ENCODE data around the gene ADAMTS2.
A peak's percentile ranks its signal among the peaks of the same experiment; 100 is the strongest.

The ADAMTS2 gene

DNA sequence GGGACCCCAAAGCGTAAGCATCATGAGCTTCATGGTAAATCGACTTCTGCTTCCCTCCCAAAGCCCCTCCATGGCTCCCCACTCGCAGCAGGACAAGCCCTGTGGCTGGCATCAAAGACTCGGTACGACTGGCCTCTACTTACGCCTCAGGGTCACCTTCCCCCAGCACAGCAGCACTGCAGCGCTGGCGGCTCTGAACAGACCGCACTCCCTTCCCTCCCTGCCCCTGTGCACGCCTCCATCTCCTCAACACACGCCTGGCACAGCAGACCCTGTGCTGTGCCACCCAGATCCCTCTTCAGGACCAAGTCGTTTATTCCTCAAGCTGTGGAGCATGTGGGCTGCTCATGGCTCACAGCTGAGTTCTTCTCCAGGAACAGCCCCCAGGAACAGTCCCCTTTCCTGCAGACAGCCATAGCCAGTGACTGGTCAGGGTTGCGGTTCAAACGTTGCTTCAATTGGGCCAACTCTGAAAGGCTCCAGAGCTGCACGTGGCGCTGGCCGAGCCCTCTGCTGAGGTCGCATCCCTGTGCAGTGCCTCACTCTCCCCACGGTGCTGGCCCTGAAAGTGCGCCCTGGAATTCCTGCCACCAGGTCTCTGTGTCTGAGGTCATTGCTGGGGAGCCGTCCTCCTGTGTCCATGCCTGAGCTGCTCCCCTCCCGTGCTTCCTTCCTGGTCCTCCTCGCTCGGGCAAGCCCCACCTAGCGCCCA, 197.1 kb downstream of the ADAMTS2 start:
- DNase-seq (ENCODE audit: low read depth in 1 of 2, low spot score in 1 of 2) = no peak

DNA sequence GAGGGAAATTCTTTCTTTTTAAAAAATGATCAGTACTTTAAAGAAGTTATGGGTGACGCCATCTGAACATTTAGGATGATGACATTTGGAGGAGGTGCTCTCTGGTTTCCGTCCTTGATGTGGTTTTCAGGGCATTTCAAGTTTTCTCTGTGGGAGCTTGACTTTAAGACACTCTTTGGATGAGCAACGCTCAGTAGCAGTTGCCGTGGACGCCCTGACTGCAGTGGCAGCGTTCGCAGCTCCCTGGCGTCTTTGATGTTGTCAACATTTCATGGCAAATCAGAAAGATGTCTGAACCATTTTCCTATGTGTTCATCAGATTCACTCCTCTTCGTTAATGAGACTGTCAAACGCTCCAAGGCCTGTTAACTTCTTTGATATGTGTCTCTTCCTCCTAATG, 199.0 kb downstream of the ADAMTS2 start:
- peak in 1 of 2 donors; percentile 9 for DNase-seq (ENCODE audit: low read depth in 1 of 2, low spot score in 1 of 2)

DNA sequence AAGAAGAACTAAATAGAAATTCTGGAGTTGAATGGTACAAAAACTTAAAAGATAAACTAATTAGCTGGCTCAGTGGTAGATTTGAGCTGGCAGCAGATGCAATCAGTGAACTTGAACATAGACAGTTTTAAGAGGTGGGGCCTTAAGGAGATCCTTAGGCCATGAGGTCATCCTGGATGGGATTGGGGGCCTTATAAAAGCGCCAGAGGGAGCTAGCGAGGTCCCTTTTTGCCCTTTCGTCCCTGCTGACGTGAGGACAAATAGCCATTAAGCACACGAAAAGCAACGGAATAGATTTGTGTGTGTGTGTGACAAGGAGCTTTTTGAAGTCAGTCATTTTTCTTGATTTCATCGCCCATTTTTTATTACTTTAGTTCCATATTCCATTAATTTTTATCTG, 201.8 kb downstream of the ADAMTS2 start:
- DNase-seq (ENCODE audit: low read depth in 1 of 2, low spot score in 1 of 2) = no peak

DNA sequence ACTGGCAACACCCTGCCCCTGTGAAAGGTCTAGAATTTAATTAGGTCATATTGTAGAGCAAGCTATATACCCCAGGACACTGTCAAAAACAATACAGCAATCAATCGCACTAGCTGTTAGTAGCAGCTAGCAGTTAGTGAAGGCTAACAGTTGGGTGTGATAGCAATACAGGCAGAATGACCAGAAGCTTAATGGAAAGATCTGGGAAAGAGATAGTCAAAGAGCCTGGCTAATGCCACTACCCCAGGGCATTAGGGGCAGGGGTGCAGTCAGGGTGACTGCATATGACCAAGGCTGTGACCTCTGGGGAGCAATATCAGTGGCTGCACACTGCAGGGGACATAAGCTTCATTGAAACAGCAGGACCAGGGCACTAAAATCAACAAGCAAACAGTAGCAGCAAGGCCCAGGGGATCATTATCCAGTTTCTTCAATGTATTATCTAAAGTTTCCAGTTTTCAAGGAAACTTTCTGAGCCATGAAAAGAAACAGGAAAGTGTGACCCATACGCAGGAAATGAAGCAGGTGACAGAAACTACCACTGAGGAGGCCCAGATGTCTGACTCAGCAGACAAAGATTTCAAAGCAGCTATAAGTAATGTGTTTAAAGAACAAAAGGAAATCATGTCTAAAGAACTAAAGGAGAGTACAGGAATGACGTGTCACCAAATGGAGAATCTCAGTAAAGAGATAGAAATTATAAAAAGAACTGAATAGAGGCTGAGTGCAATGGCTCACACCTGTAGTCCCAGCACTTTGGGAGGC, 202.6 kb downstream of the ADAMTS2 start:
- DNase-seq (ENCODE audit: low read depth in 1 of 2, low spot score in 1 of 2) = no peak

DNA sequence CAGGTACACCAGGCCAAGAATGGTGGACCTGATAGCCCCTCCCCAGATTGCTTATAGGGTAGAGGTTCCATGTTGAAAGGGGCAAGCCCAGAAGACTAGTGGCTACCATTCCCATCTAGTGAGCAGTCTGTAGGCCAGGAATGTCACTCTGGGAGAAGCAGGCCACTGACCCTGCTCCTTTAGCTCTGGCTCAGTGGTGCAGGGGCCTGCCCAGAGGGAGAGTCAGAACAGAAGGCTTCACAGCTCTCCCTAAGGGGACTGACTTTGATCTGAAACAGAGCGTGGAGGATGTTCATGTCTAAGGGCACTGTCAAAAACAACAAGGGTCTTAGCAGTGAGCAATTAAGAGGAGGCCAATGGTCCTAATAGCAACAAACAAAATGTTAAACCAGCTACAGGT, 203.4 kb downstream of the ADAMTS2 start:
- no peak for DNase-seq (ENCODE audit: low read depth in 1 of 2, low spot score in 1 of 2)

DNA sequence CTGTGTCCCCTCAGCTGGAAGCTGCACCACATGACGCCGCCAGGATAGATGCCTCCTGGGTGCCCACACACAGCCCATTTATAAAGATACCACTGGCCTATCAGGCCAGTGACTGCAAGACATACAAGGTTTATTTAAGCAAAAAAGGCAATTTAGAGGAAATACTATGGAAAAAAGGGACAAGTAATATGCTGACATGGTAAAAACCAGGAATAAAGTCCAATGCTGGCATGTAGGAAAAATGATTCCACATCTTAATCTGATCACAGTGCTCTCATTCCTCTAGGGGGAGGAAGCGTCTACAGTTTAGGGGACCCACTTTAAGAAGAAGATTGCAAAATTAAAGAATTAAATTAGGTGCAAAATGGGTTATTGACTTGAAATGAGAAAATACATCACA, 205.0 kb downstream of the ADAMTS2 start:
- DNase-seq (ENCODE audit: low read depth in 1 of 2, low spot score in 1 of 2) = no peak

DNA sequence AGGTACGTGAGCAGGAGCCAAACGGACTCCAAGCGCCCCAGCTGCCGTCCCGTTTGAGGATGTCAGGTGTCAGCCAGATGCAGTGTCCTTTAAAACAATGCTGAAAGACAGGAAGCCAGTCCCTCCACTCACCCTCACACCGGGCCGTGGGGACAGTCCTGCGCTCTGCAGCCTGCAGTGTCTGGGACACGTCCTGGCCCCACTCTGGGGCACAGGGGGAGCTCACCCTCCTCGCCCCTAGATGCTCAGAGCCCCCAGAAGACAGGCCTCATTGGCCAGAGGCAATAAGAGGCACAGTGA, 205.4 kb downstream of the ADAMTS2 start:
- no peak for DNase-seq (ENCODE audit: low read depth in 1 of 2, low spot score in 1 of 2)

DNA sequence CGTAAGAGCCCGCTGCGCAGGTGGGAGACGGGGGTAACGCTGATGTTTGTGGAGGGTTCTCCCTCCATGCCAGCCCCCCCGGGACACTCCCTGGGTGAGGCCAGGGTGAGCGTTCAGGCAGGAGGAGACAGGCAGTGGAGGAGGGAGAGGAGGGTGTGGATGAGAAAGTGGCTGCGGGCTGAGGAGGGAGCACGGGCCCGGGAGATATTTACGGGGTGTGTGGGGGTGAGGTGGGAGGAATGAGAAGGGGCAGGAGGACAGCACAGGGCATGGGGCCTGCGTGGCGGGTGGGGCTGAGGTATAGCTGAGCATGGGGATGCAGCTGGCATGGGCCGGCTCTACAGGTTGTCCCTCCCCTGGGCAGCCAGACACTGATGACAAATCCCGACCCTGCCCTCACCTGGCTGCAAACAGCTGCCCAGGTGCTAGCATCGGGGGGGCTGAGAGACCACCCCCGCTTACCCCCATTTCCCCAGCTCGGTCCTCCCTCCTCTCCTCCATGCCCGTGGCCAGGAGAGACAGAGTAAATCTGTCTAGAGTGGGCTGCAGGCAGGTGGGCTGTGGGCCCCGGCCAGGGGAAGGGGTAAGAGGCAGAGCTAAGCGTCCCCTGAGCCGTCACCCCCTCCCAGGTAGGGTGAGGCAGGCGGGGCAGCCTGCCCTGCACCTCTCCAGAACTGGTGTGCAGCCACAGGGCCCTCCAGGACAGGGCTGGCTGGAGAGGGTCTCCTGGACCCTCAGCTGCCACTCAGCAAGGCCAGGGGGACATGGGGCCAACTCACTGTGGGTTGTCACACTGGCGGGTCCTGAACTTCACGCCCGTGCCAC, 205.9 kb downstream of the ADAMTS2 start:
- DNase-seq (ENCODE audit: low read depth in 1 of 2, low spot score in 1 of 2) = no peak

DNA sequence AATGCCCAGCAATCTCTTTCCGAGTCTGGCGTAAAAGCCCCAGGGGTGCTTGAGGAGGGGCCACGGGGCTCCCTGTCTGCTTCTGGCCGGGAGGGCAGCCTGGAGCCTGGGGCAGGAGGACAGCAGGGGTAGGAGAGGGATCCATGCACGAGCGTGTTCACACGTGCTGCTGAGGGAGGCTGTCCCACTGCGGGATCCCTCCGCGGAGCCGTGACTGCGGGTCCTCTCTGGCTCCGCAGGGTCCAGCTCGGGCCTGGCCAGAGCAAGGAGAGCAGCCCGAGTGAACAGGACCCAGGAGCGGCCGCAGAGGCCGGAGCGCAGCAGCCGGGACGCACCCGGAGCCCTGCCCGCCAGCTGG, 206.7 kb downstream of the ADAMTS2 start:
- no peak for DNase-seq (ENCODE audit: low read depth in 1 of 2, low spot score in 1 of 2)

DNA sequence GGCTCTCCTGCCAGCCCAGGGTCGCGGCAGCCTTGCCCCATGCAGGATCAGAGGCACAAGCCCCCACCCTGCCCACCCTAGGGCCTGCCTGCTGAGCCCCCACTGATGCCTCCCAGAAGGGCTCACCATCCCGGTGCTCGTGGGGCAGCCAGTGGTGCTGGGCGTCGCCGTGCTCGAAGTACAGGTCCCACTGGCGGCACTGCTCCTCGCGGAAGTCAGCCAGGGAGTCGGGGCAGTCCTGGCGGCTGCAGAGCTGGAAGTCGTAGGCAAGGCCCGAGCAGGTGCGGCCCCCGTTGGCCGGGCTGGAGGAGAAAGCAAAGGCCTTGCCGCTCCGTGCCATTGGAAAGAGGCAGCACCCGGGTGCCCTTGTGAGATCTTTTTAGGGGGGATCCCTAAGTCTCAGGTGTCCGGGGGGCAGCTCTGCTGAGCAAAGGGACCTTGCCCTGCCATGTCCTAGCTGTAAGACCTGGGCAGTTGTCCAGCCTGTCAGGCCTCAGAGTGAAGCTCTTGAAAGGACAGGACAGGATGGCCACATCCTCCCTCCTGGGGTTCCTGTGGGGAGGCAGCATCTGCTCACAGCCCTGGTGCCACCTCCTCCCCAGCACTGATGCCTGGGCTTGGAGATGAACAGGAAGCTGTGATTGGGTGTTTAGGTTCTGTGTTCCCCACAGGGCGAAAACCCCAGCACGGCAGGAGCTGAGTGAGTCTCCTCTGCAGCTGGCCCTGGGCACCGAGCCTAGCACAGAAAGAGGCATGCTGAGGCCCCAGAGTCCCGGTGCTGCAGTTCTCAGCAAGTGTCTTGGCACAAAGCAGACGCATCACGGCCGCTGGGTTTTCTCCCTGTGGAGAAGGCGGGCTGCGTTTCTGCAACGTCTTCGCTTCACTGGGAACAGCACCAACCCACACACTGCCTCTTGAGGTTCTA, 207.4 kb downstream of the ADAMTS2 start:
- no peak for DNase-seq (ENCODE audit: low read depth in 1 of 2, low spot score in 1 of 2)

DNA sequence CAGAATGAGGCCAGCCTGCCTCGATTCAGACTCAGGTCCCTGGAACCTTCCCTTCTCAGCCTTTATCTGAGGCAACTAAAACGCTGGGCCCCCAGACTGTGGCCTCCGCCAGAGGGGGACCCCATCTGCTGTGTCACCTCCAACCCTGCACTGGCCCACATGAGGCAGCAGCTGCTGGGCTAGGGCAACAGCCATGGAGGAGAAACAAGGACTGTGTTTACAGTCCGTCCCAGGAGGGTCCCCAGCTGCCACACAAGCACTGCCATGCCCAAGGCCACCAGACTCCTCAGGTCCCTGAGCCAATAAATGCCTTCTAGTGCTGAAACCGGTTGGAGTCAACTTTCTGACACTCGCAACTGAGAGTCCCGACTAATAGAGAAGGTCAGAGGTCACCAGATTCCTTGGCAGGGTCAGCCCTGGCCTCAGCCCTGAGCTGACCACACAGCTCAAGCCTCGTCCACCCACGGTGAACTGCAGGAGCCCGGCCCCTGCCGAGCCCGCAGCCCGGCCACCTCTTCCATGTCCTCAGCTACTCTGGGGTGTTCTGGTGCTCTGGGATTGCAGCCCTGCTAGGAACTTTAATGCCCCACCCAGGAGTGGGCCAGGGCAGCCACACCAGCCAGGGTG, 208.1 kb downstream of the ADAMTS2 start:
- no peak for DNase-seq (ENCODE audit: low read depth in 1 of 2, low spot score in 1 of 2)

DNA sequence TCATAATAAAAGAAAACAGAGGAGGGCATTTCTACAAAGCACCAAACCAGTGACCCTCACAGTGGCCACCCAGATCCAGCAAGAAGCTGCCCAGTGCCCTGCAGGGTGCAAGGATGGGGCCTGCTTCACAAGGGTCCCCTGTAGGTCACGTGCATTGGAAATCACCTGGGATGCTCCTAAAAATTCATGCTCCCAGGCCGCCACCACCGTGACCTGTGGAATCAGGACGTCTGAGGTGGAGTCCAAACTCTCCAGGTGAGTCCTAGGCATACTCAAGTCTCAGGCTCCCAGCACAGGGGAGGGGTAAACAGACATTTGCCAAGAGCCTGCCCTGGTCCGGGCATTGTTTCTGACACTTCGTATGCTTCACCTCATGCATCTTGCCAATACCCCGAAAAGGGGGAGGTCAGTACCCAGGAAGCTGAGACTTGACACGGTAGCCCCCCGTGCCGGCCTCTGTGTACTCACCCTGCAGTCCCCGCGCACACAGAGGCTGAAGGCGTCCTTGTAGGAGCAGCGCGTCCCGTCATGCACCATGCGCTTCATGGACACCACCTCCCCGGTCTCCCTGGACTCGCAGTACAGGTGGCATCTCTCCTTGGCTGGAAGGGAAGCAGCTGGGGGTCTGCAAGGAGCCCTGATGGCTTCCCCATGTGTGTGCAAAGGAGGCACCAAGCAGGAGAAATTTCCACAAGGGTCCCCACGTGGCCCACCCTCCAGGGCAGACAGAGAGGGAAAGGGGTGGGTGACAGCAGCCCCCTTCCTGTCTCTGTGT, 209.6 kb downstream of the ADAMTS2 start:
- DNase-seq (ENCODE audit: low read depth in 1 of 2, low spot score in 1 of 2) = no peak

DNA sequence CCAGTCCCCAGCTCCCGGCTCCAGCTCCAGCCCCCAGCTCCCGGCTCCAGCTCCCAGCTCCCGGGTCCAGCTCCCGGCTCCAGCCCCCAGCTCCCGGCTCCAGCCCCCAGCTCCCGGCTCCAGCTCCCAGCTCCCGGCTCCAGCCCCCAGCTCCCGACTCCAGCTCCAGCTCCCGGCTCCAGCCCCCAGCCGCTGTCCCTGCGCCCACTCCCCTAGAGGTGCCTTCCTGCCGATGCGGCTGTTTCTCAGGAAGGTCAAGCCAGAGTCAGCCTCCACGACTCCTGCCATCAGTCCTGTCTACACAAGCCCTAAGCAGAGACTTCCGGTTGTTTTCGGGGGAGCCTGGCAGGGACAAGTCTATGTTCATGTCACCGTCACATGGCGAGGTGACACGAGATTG, 210.3 kb downstream of the ADAMTS2 start:
- no peak for DNase-seq (ENCODE audit: low read depth in 1 of 2, low spot score in 1 of 2)

DNA sequence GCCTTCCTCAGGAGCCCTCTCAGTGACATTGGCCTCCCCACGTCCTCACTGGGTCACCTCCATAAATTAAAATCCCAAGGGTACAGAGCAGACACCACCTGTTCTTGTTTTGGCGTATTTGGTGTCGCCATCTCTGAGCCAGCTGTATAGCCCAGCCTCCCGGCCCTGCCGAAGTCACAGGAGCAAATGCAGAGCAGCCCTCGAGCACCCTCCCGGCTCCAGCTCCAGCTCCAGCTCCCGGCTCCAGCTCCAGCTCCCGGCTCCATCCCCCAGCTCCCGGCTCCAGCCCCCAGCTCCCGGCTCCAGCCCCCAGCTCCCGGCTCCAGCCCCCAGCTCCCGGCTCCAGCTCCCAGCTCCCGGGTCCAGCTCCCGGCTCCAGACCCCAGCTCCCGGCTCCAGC, 210.8 kb downstream of the ADAMTS2 start:
- no peak for DNase-seq (ENCODE audit: low read depth in 1 of 2, low spot score in 1 of 2)

DNA sequence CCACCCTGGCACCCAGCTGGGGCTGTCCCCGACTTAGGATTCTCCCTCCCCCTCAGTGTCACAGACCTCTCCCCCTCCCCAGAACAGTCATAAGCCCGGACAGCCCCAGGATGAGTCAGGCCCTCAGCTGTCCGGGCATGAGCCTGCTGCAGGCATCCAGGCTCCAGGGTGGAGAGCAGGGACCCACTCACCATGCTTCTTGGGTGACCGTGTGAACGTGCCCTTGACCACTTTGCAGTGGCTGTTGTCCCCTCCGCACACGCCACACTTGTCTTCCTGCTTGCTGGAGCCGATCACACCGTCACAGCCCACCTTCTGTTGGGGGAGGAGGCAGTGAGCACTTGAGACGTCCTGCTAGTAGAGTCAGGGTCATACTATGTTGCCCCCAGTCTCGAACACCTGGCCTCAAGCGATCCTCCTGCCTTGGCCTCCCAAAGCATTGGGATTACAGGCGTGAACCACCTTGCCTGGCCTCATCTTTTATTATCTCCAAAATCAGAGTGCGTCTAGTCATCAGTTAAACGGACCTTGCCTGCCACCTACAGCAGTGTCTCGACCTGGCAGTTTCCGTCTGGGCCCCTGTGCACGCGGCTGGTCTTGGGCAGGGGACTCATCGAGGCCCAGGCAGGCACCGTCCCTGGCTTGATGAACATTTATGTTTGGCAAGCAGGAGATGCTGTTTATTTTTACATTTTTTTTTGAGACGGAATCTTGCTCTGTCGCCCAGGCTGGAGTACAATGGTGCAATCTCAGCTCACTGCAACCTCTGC, 212.5 kb downstream of the ADAMTS2 start:
- DNase-seq (ENCODE audit: low read depth in 1 of 2, low spot score in 1 of 2) = no peak

DNA sequence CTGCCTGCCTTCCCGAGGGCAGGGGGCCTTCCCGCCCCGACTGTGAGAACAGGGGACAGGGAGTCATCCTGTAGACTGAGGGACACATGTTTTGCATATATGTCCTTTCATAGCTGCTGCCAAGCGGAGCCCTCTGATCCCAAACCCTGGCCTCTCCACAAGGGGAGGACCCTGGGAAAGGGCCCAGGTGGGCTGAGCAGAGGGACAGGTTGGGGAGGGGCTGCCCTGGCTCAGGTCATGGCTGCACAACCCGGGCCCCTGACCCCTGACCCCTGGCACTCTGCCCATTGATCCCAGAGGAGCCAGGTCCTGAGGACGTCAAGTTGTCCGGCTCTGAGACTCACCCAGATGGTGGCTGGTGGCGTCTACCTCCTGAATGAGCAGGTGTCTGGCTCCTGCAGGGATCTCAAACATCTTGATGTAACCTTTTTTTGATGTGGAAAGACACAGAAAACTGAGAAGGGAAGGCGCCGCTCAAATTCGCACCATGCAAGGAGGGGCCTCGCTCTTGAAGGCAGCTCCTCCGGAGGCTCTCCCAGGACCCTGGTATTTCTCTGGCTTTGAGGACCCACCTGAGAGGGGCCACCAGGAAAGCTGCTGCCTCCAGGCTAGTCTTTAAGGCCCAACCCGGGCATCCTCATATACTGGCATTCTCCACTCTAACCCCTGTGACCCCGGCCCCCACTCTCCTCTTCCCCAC, 213.2 kb downstream of the ADAMTS2 start:
- DNase-seq (ENCODE audit: low read depth in 1 of 2, low spot score in 1 of 2) = no peak

DNA sequence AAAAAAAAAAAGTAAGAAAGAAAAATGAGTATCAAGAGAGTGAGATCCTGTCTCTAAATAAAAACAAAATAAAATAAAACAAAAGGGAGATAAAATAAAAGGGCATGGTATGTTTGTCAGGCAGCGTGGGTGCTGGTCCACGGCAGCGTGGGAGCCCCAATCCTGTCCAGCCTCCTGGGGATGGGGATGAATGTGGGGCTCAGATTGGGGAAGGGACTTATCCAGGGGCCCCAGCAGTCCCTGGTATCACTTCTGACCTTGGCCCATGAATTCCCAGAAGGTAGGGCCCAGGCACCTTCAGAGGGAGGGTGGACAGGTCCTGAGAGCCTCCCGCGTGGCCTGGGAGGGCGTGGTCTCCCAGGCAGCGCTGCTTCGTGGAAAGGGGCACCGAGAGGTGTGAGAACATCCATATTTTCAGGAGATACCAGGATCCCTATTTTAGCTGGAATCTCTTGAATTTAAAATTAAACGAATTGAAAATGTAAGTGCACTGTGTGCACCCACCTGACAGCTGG, 213.9 kb downstream of the ADAMTS2 start:
- DNase-seq (ENCODE audit: low read depth in 1 of 2, low spot score in 1 of 2) = no peak

DNA sequence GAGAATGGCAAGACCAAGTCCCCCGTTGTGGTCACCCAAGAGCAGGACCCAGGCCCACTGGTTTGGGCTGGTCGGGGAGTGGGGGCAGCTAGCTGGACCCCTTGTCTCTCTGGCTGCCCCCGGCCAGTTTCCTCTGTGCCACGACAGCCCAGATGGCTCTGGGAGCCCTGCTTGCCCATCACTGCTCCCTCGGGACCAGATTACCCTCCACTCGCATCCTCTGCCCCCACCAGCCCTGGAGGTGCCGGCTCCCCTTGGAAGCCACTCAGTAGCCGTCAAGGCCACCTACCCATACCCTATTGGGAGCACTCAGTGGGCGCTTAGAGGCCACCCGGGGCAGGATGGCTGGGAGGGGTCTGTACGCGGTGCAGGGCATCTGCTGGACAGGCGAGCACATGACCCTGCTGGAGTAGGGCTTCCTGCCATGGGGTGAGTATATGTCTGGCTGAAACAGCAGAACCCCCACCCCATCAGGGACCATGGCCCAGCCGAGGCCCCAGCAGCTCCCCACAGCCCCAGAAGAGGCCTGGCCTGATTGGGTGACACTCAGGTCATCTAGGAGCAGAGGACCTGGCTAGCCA, 215.1 kb downstream of the ADAMTS2 start:
- DNase-seq (ENCODE audit: low read depth in 1 of 2, low spot score in 1 of 2) = no peak
